ENCODE results near the gene UAP1L1.

- no peak for TF ChIP-seq CTCF (IDR thresholded peaks at IDR 0.05)
- no peak for TF ChIP-seq POLR2A (IDR thresholded peaks at IDR 0.05)
These were observed 21.6 kb upstream of the UAP1L1 start for GRCh38 chr9:137055385-137056364.
